ENCODE data around the gene TMPRSS13.

TMPRSS13 gene

GRCh38 chr11:117921456-117921855 is 7.7 kb downstream of the TMPRSS13 start:
- no peak overlapping the region for H3K23ac ChIP-seq (ENCODE audit: low read length)
- no peak for DNase-seq
- H4K91ac ChIP-seq (ENCODE audit: low read depth, low read length): no peak overlapping the region

GRCh38 chr11:117919781-117920221 is 9.4 kb downstream of the TMPRSS13 start:
- Histone ChIP-seq H4K91ac (ENCODE audit: low read depth, low read length) (no peak overlapping the region), H3K4me3 (ENCODE audit: low read depth, low read length) (no peak overlapping the region), H3K27me3 (ENCODE audit: insufficient read depth, low read length) (no peaks in the 10 kb centered on the region), H4K12ac (ENCODE audit: low read depth, low read length) (no peak overlapping the region), H3K9ac (ENCODE audit: low read length) (no peak overlapping the region), H2AFZ (ENCODE audit: insufficient read depth, low read length, poor library complexity) (no peak overlapping the region), H3K14ac (ENCODE audit: low read length) (no peak overlapping the region), H2BK12ac (ENCODE audit: low read length) (no peak overlapping the region), H3K27ac (ENCODE audit: low read depth, low read length) (no peak overlapping the region), H3K4me2 (ENCODE audit: low read length) (no peak overlapping the region), H2AK5ac (ENCODE audit: low read length) (no peak overlapping the region), H2BK120ac (ENCODE audit: insufficient read depth, low read length, poor library complexity) (no peak overlapping the region), H3K4me1 (ENCODE audit: control insufficient read depth in 1 of 2, insufficient read depth in 2 of 2, low read length in 2 of 2) (peaks cover 6 to 14% of the 10 kb centered on the region in 2 experiments), H3K36me3 (ENCODE audit: control insufficient read depth in 1 of 2, insufficient read depth in 2 of 2, low read length in 2 of 2) (no peaks in the 10 kb centered on the region), H3K79me1 (ENCODE audit: low read length) (no peaks in the 10 kb centered on the region), H3K23ac (ENCODE audit: low read length) (no peak overlapping the region), H2BK5ac (ENCODE audit: low read depth, low read length, poor library complexity) (no peak overlapping the region), H4K8ac (ENCODE audit: low read depth, low read length) (no peak overlapping the region), H3K4ac (ENCODE audit: low read depth, low read length) (no peak overlapping the region), H3K18ac (ENCODE audit: low read length) (no peak overlapping the region), H3K9me3 (ENCODE audit: insufficient read depth, low read depth, low read length) (no peaks in the 10 kb centered on the region), H3K79me2 (ENCODE audit: control insufficient read depth, insufficient read depth, low read length, poor library complexity) (no peaks in the 10 kb centered on the region)
- DNase-seq: peak; percentile 82 to 83
- WGBS (ENCODE audit: extremely low coverage, insufficient coverage, insufficient read length): no CpG with 5 or more reads among the region's 4 CpGs

More at GRCh38 chr11:117921456-117921855, 7.7 kb downstream of the TMPRSS13 start:
- WGBS (ENCODE audit: extremely low coverage, insufficient coverage, insufficient read length): no CpG with 5 or more reads among the region's 2 CpGs
- Histone ChIP-seq H2AK5ac (ENCODE audit: low read length) (no peak overlapping the region), H3K4me2 (ENCODE audit: low read length) (no peak overlapping the region), H3K4me1 (ENCODE audit: control insufficient read depth in 1 of 2, insufficient read depth in 2 of 2, low read length in 2 of 2) (peaks cover 6 to 14% of the 10 kb centered on the region in 2 experiments), H2BK120ac (ENCODE audit: insufficient read depth, low read length, poor library complexity) (no peak overlapping the region), H2AFZ (ENCODE audit: insufficient read depth, low read length, poor library complexity) (no peak overlapping the region), H3K79me2 (ENCODE audit: control insufficient read depth, insufficient read depth, low read length, poor library complexity) (no peaks in the 10 kb centered on the region), H3K14ac (ENCODE audit: low read length) (no peak overlapping the region), H4K12ac (ENCODE audit: low read depth, low read length) (no peak overlapping the region), H2BK5ac (ENCODE audit: low read depth, low read length, poor library complexity) (no peak overlapping the region), H4K8ac (ENCODE audit: low read depth, low read length) (no peak overlapping the region), H2BK12ac (ENCODE audit: low read length) (no peak overlapping the region), H3K36me3 (ENCODE audit: control insufficient read depth in 1 of 2, insufficient read depth in 2 of 2, low read length in 2 of 2) (no peaks in the 10 kb centered on the region), H3K18ac (ENCODE audit: low read length) (no peak overlapping the region), H3K27ac (ENCODE audit: low read depth, low read length) (no peak overlapping the region), H3K9me3 (ENCODE audit: insufficient read depth, low read depth, low read length) (no peaks in the 10 kb centered on the region), H3K4me3 (ENCODE audit: low read depth, low read length) (no peak overlapping the region), H3K27me3 (ENCODE audit: insufficient read depth, low read length) (no peaks in the 10 kb centered on the region), H3K79me1 (ENCODE audit: low read length) (no peaks in the 10 kb centered on the region), H3K9ac (ENCODE audit: low read length) (no peak overlapping the region), H3K4ac (ENCODE audit: low read depth, low read length) (no peak overlapping the region)

GRCh38 chr11:117919341-117919740 is 9.9 kb downstream of the TMPRSS13 start:
- Histone ChIP-seq H3K4ac (ENCODE audit: low read depth, low read length) (no peak overlapping the region), H3K79me1 (ENCODE audit: low read length) (no peaks in the 10 kb centered on the region), H3K4me2 (ENCODE audit: low read length) (no peak overlapping the region), H2BK120ac (ENCODE audit: insufficient read depth, low read length, poor library complexity) (no peak overlapping the region), H4K91ac (ENCODE audit: low read depth, low read length) (no peak overlapping the region), H3K36me3 (ENCODE audit: control insufficient read depth in 1 of 2, insufficient read depth in 2 of 2, low read length in 2 of 2) (no peaks in the 10 kb centered on the region), H2BK5ac (ENCODE audit: low read depth, low read length, poor library complexity) (no peak overlapping the region), H4K12ac (ENCODE audit: low read depth, low read length) (no peak overlapping the region), H2AFZ (ENCODE audit: insufficient read depth, low read length, poor library complexity) (no peak overlapping the region), H3K18ac (ENCODE audit: low read length) (peak overlapping the region; percentile 11), H3K9me3 (ENCODE audit: insufficient read depth, low read depth, low read length) (peaks cover under 1% of the 10 kb centered on the region), H2AK5ac (ENCODE audit: low read length) (no peak overlapping the region), H3K4me3 (ENCODE audit: low read depth, low read length) (no peak overlapping the region), H3K23ac (ENCODE audit: low read length) (no peak overlapping the region), H3K14ac (ENCODE audit: low read length) (no peak overlapping the region), H3K27me3 (ENCODE audit: insufficient read depth, low read length) (no peaks in the 10 kb centered on the region), H3K4me1 (ENCODE audit: control insufficient read depth in 1 of 2, insufficient read depth in 2 of 2, low read length in 2 of 2) (peaks cover 6 to 14% of the 10 kb centered on the region in 2 experiments), H2BK12ac (ENCODE audit: low read length) (no peak overlapping the region), H3K27ac (ENCODE audit: low read depth, low read length) (no peak overlapping the region), H3K9ac (ENCODE audit: low read length) (no peak overlapping the region), H3K79me2 (ENCODE audit: control insufficient read depth, insufficient read depth, low read length, poor library complexity) (no peaks in the 10 kb centered on the region), H4K8ac (ENCODE audit: low read depth, low read length) (no peak overlapping the region)
- WGBS (ENCODE audit: extremely low coverage, insufficient coverage, insufficient read length): no CpG with 5 or more reads among the region's 4 CpGs
- no peak for DNase-seq

GRCh38 chr11:117918366-117919255 is 10.6 kb downstream of the TMPRSS13 start:
- Histone ChIP-seq H3K27ac (ENCODE audit: low read depth, low read length) (no peak overlapping the region), H2AFZ (ENCODE audit: insufficient read depth, low read length, poor library complexity) (no peak overlapping the region), H3K36me3 (ENCODE audit: control insufficient read depth in 1 of 2, insufficient read depth in 2 of 2, low read length in 2 of 2) (no peaks in the 10 kb centered on the region), H3K14ac (ENCODE audit: low read length) (no peak overlapping the region), H3K4ac (ENCODE audit: low read depth, low read length) (no peak overlapping the region), H4K8ac (ENCODE audit: low read depth, low read length) (no peak overlapping the region), H3K4me2 (ENCODE audit: low read length) (no peak overlapping the region), H3K79me2 (ENCODE audit: control insufficient read depth, insufficient read depth, low read length, poor library complexity) (no peaks in the 10 kb centered on the region), H3K27me3 (ENCODE audit: insufficient read depth, low read length) (no peaks in the 10 kb centered on the region), H3K9me3 (ENCODE audit: insufficient read depth, low read depth, low read length) (peaks cover 3% of the 10 kb centered on the region), H3K4me3 (ENCODE audit: low read depth, low read length) (no peak overlapping the region), H4K91ac (ENCODE audit: low read depth, low read length) (no peak overlapping the region), H4K12ac (ENCODE audit: low read depth, low read length) (no peak overlapping the region), H2BK5ac (ENCODE audit: low read depth, low read length, poor library complexity) (no peak overlapping the region), H3K9ac (ENCODE audit: low read length) (no peak overlapping the region), H2BK12ac (ENCODE audit: low read length) (no peak overlapping the region), H2BK120ac (ENCODE audit: insufficient read depth, low read length, poor library complexity) (no peak overlapping the region), H3K23ac (ENCODE audit: low read length) (no peak overlapping the region), H3K79me1 (ENCODE audit: low read length) (no peaks in the 10 kb centered on the region), H3K4me1 (ENCODE audit: control insufficient read depth in 1 of 2, insufficient read depth in 2 of 2, low read length in 2 of 2) (peaks cover 6 to 14% of the 10 kb centered on the region in 2 experiments), H3K18ac (ENCODE audit: low read length) (no peak overlapping the region), H2AK5ac (ENCODE audit: low read length) (no peak overlapping the region)
- no CpG with 5 or more reads among the region's 17 CpGs for WGBS (ENCODE audit: extremely low coverage, insufficient coverage, insufficient read length)
- DNase-seq: no peak

Measured in trophoblast cell (in vitro differentiated cells and primary cell).